Measurements from ENCODE around the gene ATXN10. TPM values are rescaled to one million over a fixed set of nuclear protein-coding genes. Genes with fewer than 3 reads are reported as not detected.

The ATXN10 gene
- total RNA-seq, 1 donor from 2014 or later: 106 TPM

GRCh38 chr22:45696227-45696626 lies 24.6 kb downstream of the ATXN10 start:
- Histone ChIP-seq H3K27me3 (ENCODE audit: low read depth) (no peaks in the 10 kb centered on the region), H3K27ac (no peak overlapping the region), H3K36me3 (peaks cover 64% of the 10 kb centered on the region), H3K9me3 (no peaks in the 10 kb centered on the region), H3K4me3 (no peak overlapping the region), H3K4me1 (peaks cover 7% of the 10 kb centered on the region)
- ATAC-seq (no peak), DNase-seq (no peak)
- intact Hi-C loops (cut with DNase I): no loop called here
- TF ChIP-seq CTCF (IDR thresholded peaks at IDR 0.05): no peak

- Histone ChIP-seq H3K36me3 (peaks cover 70% of the 10 kb centered on the region), H3K4me1 (no peaks in the 10 kb centered on the region), H3K9me3 (no peaks in the 10 kb centered on the region), H3K27me3 (ENCODE audit: low read depth) (no peaks in the 10 kb centered on the region), H3K4me3 (no peak overlapping the region), H3K27ac (no peak overlapping the region)
- DNase-seq (no peak), ATAC-seq (no peak)
- no peak for TF ChIP-seq CTCF (IDR thresholded peaks at IDR 0.05)
- intact Hi-C loops (cut with DNase I): no loop called here
Measured at GRCh38 chr22:45698094-45698493, 26.5 kb downstream of the ATXN10 start.

- DNase-seq: no peak
- TF ChIP-seq CTCF (IDR thresholded peaks at IDR 0.05): no peak
- peaks cover 76% of the 10 kb centered on the region for H3K36me3 ChIP-seq
Measured at GRCh38 chr22:45702981-45703380, 31.3 kb downstream of the ATXN10 start.

GRCh38 chr22:45703758-45704157 lies 32.1 kb downstream of the ATXN10 start:
- intact Hi-C loops (cut with DNase I): no loop called here
- H3K27ac ChIP-seq: no peak overlapping the region
- TF ChIP-seq CTCF (IDR thresholded peaks at IDR 0.05): no peak
- no peaks in the 10 kb centered on the region for H3K9me3 ChIP-seq
- DNase-seq: no peak
- no peak overlapping the region for H3K4me3 ChIP-seq
- H3K27me3 ChIP-seq (ENCODE audit: low read depth): no peaks in the 10 kb centered on the region
- H3K36me3 ChIP-seq: peaks cover 77% of the 10 kb centered on the region
- ATAC-seq: no peak
- H3K4me1 ChIP-seq: peaks cover under 1% of the 10 kb centered on the region

More at GRCh38 chr22:45702981-45703380, 31.3 kb downstream of the ATXN10 start:
- Histone ChIP-seq H3K4me1 (no peaks in the 10 kb centered on the region), H3K9me3 (no peaks in the 10 kb centered on the region), H3K27ac (no peak overlapping the region), H3K27me3 (ENCODE audit: low read depth) (no peaks in the 10 kb centered on the region), H3K4me3 (no peak overlapping the region)
- intact Hi-C loops (cut with DNase I): no loop called here
- no peak for ATAC-seq

- intact Hi-C loops (cut with DNase I): no loop called here
- ATAC-seq: no peak
- H3K36me3 ChIP-seq: peaks cover 74% of the 10 kb centered on the region
- no peak for TF ChIP-seq CTCF (IDR thresholded peaks at IDR 0.05)
- no peaks in the 10 kb centered on the region for H3K9me3 ChIP-seq
- H3K27me3 ChIP-seq (ENCODE audit: low read depth): no peaks in the 10 kb centered on the region
- no peak overlapping the region for H3K4me3 ChIP-seq
- H3K27ac ChIP-seq: no peak overlapping the region
- DNase-seq: no peak
- H3K4me1 ChIP-seq: peaks cover 9% of the 10 kb centered on the region
Measured at GRCh38 chr22:45704648-45705047, 33.0 kb downstream of the ATXN10 start.

GRCh38 chr22:45707605-45708004 lies 36.0 kb downstream of the ATXN10 start:
- Histone ChIP-seq H3K27me3 (ENCODE audit: low read depth) (no peaks in the 10 kb centered on the region), H3K36me3 (peaks cover 63% of the 10 kb centered on the region), H3K4me3 (no peak overlapping the region), H3K27ac (no peak overlapping the region), H3K4me1 (peaks cover 11% of the 10 kb centered on the region), H3K9me3 (no peaks in the 10 kb centered on the region)
- intact Hi-C loops (cut with DNase I): no loop called here
- no peak for DNase-seq
- no peak for TF ChIP-seq CTCF (IDR thresholded peaks at IDR 0.05)
- ATAC-seq: no peak

Measured in lower lobe of right lung (tissue), 2 donors.